GM12892 (cell line): ENCODE measurements around the gene CPNE2.
"Not testable (repeated sequence)": the region's sequence is repeated elsewhere in the genome, so short reads cannot be mapped to it uniquely, and the experiment has no call there.

ENCODE experiments used
- DNase-seq: peaks from one replicate; pipeline ENCODE4 v3.0.0; 2011; ENCODE audit not compliant: insufficient read length
- FAIRE-seq: peaks from 2 replicates; lab custom pipeline; 2011; peaks lifted over from hg19 to GRCh38; lab: Jason Lieb, UNC
- POLR2A ChIP-seq: IDR thresholded peaks from 2 replicates; pipeline ENCODE4 v1.6.1; 2011; ENCODE audit warnings: low read depth, low read length, control low read depth
- POLR2AphosphoS5 ChIP-seq: IDR thresholded peaks from 2 replicates; pipeline ENCODE4 v1.6.1; 2011; ENCODE audit warnings: low read depth, low read length, control low read depth
- TAF1 ChIP-seq: IDR thresholded peaks from 2 replicates; pipeline ENCODE4 v1.6.1; 2011; ENCODE audit warnings: low read depth, mild to moderate bottlenecking, control low read depth, low read length, borderline replicate concordance

The CPNE2 gene

DNA sequence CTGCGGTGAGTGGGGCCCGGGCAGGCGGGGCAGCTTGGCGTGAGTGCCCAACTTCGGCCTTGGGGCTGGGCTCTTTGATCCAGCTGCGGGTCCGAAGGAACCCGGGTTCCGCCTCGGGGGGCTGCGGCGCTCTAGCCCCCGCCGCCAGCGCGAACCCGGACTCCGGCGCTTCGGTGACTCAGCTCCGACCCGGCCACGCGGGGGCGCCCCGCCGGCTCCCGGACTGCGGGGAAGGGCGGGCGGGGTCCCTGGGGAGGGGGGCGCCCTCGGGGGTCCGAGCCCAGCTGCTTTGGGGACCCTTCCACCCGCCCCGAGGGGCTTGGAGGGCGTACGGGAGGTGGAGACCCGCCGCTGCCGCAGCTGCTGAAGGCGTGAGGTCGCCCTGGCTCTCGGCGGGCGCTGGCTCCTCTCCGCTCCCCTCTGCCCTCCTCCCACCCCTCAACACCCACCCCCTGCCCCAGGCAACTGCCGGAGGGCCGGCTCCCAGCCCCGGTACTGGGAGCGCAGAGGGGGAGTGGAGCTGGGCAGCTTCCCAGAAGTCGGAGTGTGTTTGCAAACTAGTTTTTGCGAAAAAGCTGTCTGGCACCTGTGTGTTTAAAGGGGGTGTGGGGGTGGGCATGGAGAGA is 516 bp downstream of the CPNE2 start:
- TF ChIP-seq POLR2A (no peak), TAF1 (no peak)
- FAIRE-seq (peak; percentile 54), DNase-seq (peak; percentile 73)

GRCh38 chr16:57093666-57094564 is 1.5 kb downstream of the CPNE2 start:
- no peak for TF ChIP-seq POLR2A
- no peak for TF ChIP-seq POLR2AphosphoS5
- no peak for TF ChIP-seq TAF1
- FAIRE-seq (no peak), DNase-seq (no peak)

DNA sequence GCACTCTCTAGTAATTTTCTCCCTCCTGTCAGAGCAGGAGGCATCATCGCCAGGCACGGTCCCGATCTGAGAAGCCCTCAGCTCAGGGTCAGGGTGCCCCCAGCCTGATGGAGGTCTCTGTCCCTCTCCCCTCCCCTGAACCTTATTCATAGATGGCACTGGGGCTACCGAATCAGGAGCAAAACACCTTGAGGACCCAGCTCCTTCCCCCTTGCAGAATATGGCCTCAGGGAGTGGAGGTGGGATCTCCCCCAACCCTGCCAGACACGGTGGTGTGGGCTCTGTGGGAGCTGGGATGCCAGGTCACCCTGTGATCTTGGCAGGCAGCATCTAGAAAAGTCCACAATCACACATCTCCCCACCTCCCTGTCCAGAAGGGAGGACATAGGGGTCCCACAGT is 2.5 kb downstream of the CPNE2 start:
- no peak for TF ChIP-seq POLR2A
- TF ChIP-seq TAF1, result no peak
- no peak for TF ChIP-seq POLR2AphosphoS5
- DNase-seq (no peak), FAIRE-seq (no peak)

GRCh38 chr16:57096192-57096591 is 3.8 kb downstream of the CPNE2 start:
- TF ChIP-seq TAF1 (no peak), POLR2A (no peak), POLR2AphosphoS5 (no peak)
- DNase-seq (no peak), FAIRE-seq (no peak)

GRCh38 chr16:57096793-57097192 is 4.4 kb downstream of the CPNE2 start:
- TF ChIP-seq POLR2AphosphoS5, result no peak
- no peak for TF ChIP-seq POLR2A
- no peak for TF ChIP-seq TAF1
- FAIRE-seq (no peak), DNase-seq (no peak)

GRCh38 chr16:57098188-57098841 is 5.9 kb downstream of the CPNE2 start:
- TF ChIP-seq TAF1, result no peak
- no peak for TF ChIP-seq POLR2AphosphoS5
- TF ChIP-seq POLR2A, result no peak
- FAIRE-seq (no peak), DNase-seq (no peak)

- FAIRE-seq, DNase-seq: not testable (repeated sequence)
Observed at GRCh38 chr16:57099965-57100364, 7.6 kb downstream of the CPNE2 start.

DNA sequence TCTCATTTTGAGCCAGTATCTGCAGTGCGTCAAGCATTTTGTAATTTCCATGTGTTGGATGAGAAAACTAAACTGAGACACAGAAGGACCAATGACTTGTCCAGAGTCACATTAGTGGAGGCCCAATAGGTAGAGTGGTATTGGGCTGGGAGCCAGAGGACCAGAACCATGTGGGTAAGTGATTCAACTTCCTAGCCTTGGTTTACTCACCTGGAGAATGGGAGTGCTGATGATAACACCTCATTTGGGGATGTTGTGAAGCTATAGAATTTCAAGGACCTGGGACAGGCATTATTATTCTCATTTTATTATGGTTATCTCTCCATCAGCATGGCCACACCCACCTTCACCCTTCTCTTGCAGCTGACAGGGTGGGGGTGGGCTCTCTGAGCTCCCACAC is 8.1 kb downstream of the CPNE2 start:
- no peak for DNase-seq
- TF ChIP-seq TAF1, result no peak
- TF ChIP-seq POLR2AphosphoS5, result no peak
- TF ChIP-seq POLR2A, result no peak
- no peak for FAIRE-seq

- DNase-seq (no peak), FAIRE-seq (no peak)
- TF ChIP-seq POLR2AphosphoS5, result no peak
- no peak for TF ChIP-seq POLR2A
- TF ChIP-seq TAF1, result no peak
Observed at GRCh38 chr16:57102888-57103851, 10.8 kb downstream of the CPNE2 start.

- FAIRE-seq (peak; percentile 46), DNase-seq (no peak)
- TF ChIP-seq TAF1 (no peak), POLR2A (no peak), POLR2AphosphoS5 (no peak)
Observed at GRCh38 chr16:57104706-57105105, 12.3 kb downstream of the CPNE2 start.

GRCh38 chr16:57105184-57105583 is 12.8 kb downstream of the CPNE2 start:
- TF ChIP-seq POLR2AphosphoS5 (no peak), TAF1 (no peak), POLR2A (no peak)
- DNase-seq (no peak), FAIRE-seq (peak; percentile 40)
